CD4-positive, alpha-beta T cell treated with Interleukin-15 for 4 hours (primary cell): Measurements from ENCODE around the gene CCR7.

Source experiments
- DNase-seq: peaks from one replicate; pipeline ENCODE4 v3.0.0-alpha.2; 2020; ENCODE audit warnings: low spot score

The CCR7 gene

DNA sequence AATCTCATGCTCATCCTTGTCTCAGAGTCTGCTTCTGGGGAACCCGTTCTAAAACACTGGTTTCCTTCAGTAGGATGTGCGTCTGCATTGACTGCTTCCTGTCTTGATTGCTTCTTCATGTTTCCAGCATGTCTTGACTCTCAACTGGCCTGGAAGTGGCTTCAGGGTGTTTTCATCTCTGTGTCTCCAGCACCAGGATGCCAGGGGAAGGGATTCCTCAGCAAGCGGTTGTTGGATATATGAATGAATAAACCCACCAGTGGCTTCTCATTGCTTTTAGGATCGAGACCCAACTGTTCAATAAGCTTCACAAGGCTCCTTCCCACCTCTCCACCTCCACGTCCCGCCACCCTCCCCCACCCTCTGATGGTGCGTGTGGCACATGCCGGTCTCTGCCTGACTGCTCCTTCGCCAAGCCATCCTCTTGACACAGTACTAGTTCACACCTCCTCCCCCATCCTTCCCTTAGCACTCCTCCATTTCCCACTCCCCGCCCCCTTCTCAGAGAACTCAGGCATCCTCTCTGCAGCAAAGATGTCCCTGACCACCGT lies 49.7 kb downstream of the CCR7 start:
- no peak for DNase-seq

DNA sequence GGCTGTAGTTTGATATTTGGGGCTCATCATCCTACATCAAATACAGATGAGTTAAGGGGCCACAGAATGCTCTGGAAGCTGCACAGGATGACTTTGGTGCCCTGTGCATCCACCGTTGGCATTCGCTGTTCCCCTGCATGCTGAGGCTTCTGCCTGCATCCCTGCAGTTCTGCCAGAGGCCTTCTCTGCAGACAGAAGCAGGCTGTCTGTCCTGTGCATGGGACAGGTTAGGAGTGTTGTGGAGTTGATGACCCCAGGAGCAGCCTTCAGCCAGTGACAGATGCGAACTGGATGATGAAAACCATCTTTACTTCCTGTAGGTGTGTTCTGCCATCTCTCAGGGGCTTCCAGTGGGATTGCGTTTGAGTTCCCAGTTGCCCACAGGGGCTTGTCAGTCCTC lies 50.3 kb downstream of the CCR7 start:
- no peak for DNase-seq

DNA sequence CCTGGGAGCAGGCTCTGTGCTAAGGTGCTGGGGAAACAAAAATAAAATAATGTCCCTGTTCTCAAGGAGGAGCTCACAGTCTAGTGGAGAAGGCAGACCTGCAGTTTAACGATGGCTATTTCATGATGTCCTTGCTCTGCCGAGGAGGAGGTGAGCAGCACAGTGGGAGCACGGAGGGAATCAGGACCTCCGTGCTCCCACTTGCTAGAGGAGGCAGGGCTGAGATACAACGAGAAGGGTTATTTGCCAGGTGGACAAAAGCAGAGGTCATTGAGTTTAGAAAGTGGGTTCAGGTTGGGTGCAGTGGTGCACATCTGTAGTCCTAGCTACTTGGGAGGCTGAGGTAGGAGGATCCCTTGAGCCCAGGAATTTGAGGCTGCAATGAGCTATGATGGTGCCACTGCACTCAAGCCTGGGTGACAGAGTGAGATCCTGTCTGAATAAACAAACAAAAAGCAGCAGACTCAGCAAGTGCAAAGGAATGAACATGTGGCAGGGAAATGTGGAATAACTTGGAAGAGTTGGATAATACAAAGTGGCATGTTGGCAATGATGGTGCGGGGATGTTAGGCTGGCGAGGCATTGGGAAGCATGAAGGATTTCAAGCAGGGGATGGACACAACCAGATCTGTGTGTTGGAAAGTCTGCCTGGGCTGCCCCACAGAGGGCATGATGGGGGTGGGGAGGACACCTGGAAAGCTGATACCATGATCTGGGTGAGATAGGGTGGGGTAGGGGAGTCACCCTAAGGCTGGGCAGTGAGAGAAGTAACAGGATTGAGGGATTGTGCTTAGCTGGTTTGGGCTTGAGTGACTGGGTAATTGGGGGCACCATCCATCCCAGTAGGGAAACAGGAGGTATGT lies 51.0 kb downstream of the CCR7 start:
- no peak for DNase-seq

DNA sequence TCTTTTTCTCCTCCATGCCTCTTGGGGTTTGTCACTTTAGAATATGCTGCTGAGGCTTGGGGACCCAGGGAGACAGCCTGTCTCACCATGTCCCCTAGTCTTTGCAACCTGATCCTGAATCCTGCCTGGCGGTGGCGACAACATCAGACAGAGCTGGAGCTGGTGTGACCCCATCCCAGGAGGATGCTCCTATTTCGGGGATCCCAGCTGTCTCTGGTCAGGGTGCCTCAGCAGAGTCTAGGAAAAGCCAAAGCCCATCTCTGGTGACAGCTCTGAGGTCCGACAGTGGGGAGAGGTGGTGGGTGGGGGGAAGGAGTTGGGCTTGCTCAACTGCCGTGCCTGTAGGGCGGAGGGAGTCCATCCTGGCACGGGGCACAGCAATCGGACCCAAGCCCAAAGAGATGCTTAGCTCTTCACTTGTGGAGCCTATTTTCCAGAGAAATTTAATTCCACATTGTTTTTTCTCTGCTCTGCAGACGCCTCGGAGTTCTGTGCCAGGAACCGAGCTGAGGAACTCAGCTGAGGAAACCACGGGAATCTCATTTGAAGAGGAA lies 53.5 kb downstream of the CCR7 start:
- DNase-seq, result no peak

DNA sequence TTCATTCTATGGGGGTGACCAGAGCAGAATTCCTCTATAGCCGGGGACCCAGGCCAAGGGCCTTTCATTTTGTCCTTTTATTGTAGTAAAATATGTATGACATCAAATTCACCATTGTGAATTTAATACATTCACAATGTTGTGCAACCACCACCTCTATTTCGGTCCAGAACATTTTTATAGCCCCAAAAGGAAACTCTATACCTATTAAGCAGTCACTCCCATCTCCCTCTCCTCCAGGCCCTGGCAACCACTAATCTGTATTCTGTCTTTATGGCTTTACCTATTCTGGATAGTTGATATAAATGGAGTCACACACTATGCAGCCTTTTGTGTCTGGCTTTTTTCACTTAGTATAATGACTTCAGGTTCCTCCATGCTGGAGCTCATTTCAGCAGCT lies 54.1 kb downstream of the CCR7 start:
- no peak for DNase-seq

DNA sequence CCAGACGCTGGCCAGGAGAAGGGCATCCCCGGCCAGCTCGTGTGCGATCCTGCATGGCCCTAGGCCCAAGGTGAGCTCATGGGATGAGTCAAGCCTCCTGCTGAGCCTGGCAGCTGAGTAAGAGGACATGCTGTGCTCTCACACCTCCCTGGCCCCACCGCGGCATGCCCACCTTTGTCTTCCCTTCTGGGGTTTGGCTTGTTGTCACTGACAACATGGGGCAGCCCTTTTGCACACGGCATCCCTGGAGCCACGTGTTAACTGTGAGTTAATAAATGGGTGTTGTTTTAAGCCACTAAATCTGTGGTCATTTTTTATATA lies 55.0 kb downstream of the CCR7 start:
- DNase-seq, result no peak

DNA sequence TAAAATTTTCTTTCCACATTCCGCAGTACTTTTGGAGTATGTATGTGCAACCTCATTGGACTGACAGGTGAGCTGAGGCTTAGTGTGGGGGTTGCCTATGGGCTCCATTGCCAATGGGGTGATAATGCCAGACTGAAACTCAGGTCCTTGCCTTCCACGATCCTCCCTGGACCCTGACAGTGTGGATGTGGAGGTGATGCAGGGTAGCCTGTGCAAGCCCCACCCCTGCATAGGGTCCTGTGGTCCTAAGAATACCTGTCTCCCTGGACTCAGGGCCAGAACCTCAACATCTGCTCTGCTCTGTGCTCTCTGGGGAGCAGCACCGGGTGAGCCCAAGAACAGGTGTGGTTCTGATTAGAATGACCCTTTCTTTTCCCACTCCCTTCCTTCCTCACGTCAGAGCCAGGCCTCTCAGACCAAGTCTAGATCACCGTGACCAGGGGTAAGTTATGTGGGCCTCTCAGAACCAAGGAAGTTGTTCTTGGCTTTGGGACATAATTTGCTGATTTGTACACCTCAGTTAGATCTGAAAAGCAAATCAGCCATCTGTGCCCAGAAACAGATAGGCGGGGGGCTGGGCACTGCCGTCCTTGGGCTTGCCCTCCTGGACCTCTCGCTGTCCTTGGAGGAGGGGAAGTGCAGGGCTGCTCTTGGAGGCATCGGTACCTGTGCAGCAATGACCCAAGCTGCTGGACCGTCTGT lies 55.5 kb downstream of the CCR7 start:
- DNase-seq, result no peak

DNA sequence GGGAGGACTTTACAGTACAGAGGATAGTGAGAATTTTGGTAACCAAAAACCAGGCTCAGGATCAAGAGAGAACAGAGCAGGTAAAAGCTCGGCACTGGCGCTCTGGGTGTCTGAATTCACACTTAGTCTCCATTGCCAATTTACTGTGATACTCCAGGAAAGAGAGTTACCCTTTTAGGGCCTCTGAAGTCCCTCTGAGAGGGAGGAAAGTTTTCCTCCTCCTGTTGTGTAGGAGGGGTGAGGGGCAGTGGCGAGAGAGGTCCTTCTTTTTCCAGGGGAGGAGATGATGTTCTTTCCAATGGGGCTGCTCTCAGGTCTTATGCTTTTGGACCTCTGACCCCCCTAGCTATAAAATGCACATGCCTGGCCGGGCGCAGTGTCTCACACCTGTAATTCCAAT lies 58.5 kb downstream of the CCR7 start:
- DNase-seq, result no peak
